GM12801 (cell line): ENCODE measurements around the gene MERTK.

Source experiments
- CTCF ChIP-seq: IDR thresholded peaks from one replicate; pipeline ENCODE4 v1.5.1; 2011; ENCODE audit warnings: control low read depth; ENCODE audit not compliant: insufficient read length; ENCODE audit errors: extremely low read depth

MERTK gene

GRCh38 chr2:112006076-112006410, 107.6 kb downstream of the MERTK start:
- TF ChIP-seq CTCF, result no peak

GRCh38 chr2:112007493-112007892, 109.1 kb downstream of the MERTK start:
- no peak for TF ChIP-seq CTCF

GRCh38 chr2:112008910-112009485, 110.6 kb downstream of the MERTK start:
- no peak for TF ChIP-seq CTCF

- TF ChIP-seq CTCF, result no peak
Observed at GRCh38 chr2:112010751-112011150, 112.3 kb downstream of the MERTK start.

- TF ChIP-seq CTCF, result no peak
Observed at GRCh38 chr2:112012556-112012955, 114.1 kb downstream of the MERTK start.

GRCh38 chr2:112018846-112019245, 120.4 kb downstream of the MERTK start:
- no peak for TF ChIP-seq CTCF

GRCh38 chr2:112019569-112019982, 121.2 kb downstream of the MERTK start:
- no peak for TF ChIP-seq CTCF

- TF ChIP-seq CTCF, result no peak
Observed at GRCh38 chr2:112020561-112020960, 122.2 kb downstream of the MERTK start.
